Measurements from ENCODE around the gene TSPAN18.

The TSPAN18 gene

DNA sequence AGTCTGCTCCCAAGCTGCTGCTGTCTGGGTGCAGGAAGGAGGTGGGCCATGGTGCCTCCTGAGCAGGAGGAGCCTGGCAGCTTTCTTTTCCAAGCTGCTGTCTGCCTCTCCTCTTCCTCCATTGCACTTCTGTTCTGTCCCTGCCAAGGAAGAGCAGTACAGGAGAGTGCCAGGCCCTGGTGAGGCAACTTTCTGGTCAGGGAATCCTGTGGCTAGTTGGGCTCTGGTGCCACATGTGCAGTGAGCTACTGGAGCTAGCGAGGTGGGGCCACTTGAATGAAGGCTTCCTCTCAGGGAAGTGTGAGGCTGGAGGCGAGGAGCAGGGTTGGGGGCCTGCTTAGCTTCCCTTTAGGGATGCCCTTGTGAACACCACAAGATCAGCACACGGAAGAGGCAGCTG is 90.0 kb downstream of the TSPAN18 start:
- H3K27ac ChIP-seq (ENCODE audit: low read length): no peak overlapping the region
- H3K4me3 ChIP-seq (ENCODE audit: low read length): no peak overlapping the region
- H3K27me3 ChIP-seq (ENCODE audit: low read depth, low read length): no peaks in the 10 kb centered on the region
- no peaks in the 10 kb centered on the region for H3K9me3 ChIP-seq (ENCODE audit: insufficient read depth, low read length)
- H3K36me3 ChIP-seq (replicated peaks; ENCODE audit: low read depth, low read length): no peaks in the 10 kb centered on the region
- no peaks in the 10 kb centered on the region for H3K79me2 ChIP-seq (ENCODE audit: low read length)
- no peaks in the 10 kb centered on the region for H4K20me1 ChIP-seq (ENCODE audit: insufficient read depth, low read length)
- no peaks in the 10 kb centered on the region for H3K4me1 ChIP-seq (ENCODE audit: low read length)
- no peak overlapping the region for H2AFZ ChIP-seq (ENCODE audit: low read depth, low read length)
- TF ChIP-seq CTCF (IDR thresholded peaks at IDR 0.05; ENCODE audit: low read depth, low read length): no peak
- no peak for TF ChIP-seq EZH2phosphoT487 (IDR thresholded peaks at IDR 0.05; ENCODE audit: low read depth)
- H3K4me2 ChIP-seq (ENCODE audit: low read length): no peak overlapping the region
- H3K9ac ChIP-seq (ENCODE audit: low read length): no peak overlapping the region

- Histone ChIP-seq H3K27me3 (ENCODE audit: low read depth, low read length) (no peaks in the 10 kb centered on the region), H3K79me2 (ENCODE audit: low read length) (no peaks in the 10 kb centered on the region), H3K9me3 (ENCODE audit: insufficient read depth, low read length) (no peaks in the 10 kb centered on the region), H3K27ac (ENCODE audit: low read length) (no peak overlapping the region), H3K9ac (ENCODE audit: low read length) (no peak overlapping the region), H4K20me1 (ENCODE audit: insufficient read depth, low read length) (no peaks in the 10 kb centered on the region), H3K4me2 (ENCODE audit: low read length) (no peak overlapping the region), H3K36me3 (replicated peaks; ENCODE audit: low read depth, low read length) (no peaks in the 10 kb centered on the region), H3K4me3 (ENCODE audit: low read length) (no peak overlapping the region), H2AFZ (ENCODE audit: low read depth, low read length) (no peak overlapping the region), H3K4me1 (ENCODE audit: low read length) (no peaks in the 10 kb centered on the region)
- TF ChIP-seq CTCF (IDR thresholded peaks at IDR 0.05; ENCODE audit: low read depth, low read length): no peak
- TF ChIP-seq EZH2phosphoT487 (IDR thresholded peaks at IDR 0.05; ENCODE audit: low read depth): no peak
Measured at GRCh38 chr11:44817207-44817949, 90.6 kb downstream of the TSPAN18 start.

DNA sequence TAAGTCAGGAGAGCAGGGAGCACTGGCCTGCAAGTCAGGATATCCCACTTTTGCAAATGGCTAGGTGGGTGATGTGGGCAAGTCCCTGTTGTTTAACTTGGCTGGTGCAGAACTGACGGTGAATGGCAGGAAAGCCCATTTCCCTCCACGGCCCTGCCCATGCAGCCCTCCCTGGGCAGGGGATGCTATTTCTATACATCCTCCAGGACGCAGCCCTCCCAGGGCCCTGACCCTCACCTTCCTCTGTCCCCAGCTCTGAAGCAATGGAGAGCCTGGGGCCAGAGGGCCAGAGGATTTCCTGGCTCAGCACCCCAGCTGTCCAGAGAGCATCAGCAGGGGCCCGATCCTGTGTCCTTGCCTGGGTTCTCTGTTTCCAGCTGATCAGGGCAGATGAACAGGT is 91.3 kb downstream of the TSPAN18 start:
- Histone ChIP-seq H3K4me1 (ENCODE audit: low read length) (no peaks in the 10 kb centered on the region), H3K27ac (ENCODE audit: low read length) (no peak overlapping the region), H3K4me3 (ENCODE audit: low read length) (no peak overlapping the region), H3K27me3 (ENCODE audit: low read depth, low read length) (no peaks in the 10 kb centered on the region), H3K36me3 (replicated peaks; ENCODE audit: low read depth, low read length) (no peaks in the 10 kb centered on the region), H3K9me3 (ENCODE audit: insufficient read depth, low read length) (no peaks in the 10 kb centered on the region), H4K20me1 (ENCODE audit: insufficient read depth, low read length) (no peaks in the 10 kb centered on the region), H2AFZ (ENCODE audit: low read depth, low read length) (no peak overlapping the region), H3K79me2 (ENCODE audit: low read length) (no peaks in the 10 kb centered on the region), H3K9ac (ENCODE audit: low read length) (no peak overlapping the region), H3K4me2 (ENCODE audit: low read length) (no peak overlapping the region)
- no peak for TF ChIP-seq EZH2phosphoT487 (IDR thresholded peaks at IDR 0.05; ENCODE audit: low read depth)
- TF ChIP-seq CTCF (IDR thresholded peaks at IDR 0.05; ENCODE audit: low read depth, low read length): no peak

- no peak for TF ChIP-seq EZH2phosphoT487 (IDR thresholded peaks at IDR 0.05; ENCODE audit: low read depth)
- no peak for TF ChIP-seq CTCF (IDR thresholded peaks at IDR 0.05; ENCODE audit: low read depth, low read length)
- H2AFZ ChIP-seq (ENCODE audit: low read depth, low read length): no peak overlapping the region
- no peaks in the 10 kb centered on the region for H3K79me2 ChIP-seq (ENCODE audit: low read length)
- no peak overlapping the region for H3K4me2 ChIP-seq (ENCODE audit: low read length)
- no peaks in the 10 kb centered on the region for H3K27me3 ChIP-seq (ENCODE audit: low read depth, low read length)
- no peak overlapping the region for H3K27ac ChIP-seq (ENCODE audit: low read length)
- no peak overlapping the region for H3K4me3 ChIP-seq (ENCODE audit: low read length)
- H3K9ac ChIP-seq (ENCODE audit: low read length): no peak overlapping the region
- H3K36me3 ChIP-seq (replicated peaks; ENCODE audit: low read depth, low read length): no peaks in the 10 kb centered on the region
- no peaks in the 10 kb centered on the region for H4K20me1 ChIP-seq (ENCODE audit: insufficient read depth, low read length)
- no peaks in the 10 kb centered on the region for H3K9me3 ChIP-seq (ENCODE audit: insufficient read depth, low read length)
- H3K4me1 ChIP-seq (ENCODE audit: low read length): no peaks in the 10 kb centered on the region
Measured at GRCh38 chr11:44819346-44819745, 92.6 kb downstream of the TSPAN18 start.

Data from OCI-LY3 (cell line).